Measurements from ENCODE around the gene DDA1.

- TF ChIP-seq CTCF (IDR thresholded peaks at IDR 0.05) (no peak), POLR2A (IDR thresholded peaks at IDR 0.05) (no peak)
Measured at GRCh38 chr19:17332677-17333581, 23.6 kb downstream of the DDA1 start.
